ENCODE data around the gene SPDYE1. TPM values are rescaled to one million over a fixed set of nuclear protein-coding genes. Genes with fewer than 3 reads are reported as not detected.
"Not testable (repeated sequence)": the region's sequence is repeated elsewhere in the genome, so short reads cannot be mapped to it uniquely, and the experiment has no call there.

SPDYE1 gene
- total RNA-seq, 1 experiment from 2014 or later, result not detected

DNA sequence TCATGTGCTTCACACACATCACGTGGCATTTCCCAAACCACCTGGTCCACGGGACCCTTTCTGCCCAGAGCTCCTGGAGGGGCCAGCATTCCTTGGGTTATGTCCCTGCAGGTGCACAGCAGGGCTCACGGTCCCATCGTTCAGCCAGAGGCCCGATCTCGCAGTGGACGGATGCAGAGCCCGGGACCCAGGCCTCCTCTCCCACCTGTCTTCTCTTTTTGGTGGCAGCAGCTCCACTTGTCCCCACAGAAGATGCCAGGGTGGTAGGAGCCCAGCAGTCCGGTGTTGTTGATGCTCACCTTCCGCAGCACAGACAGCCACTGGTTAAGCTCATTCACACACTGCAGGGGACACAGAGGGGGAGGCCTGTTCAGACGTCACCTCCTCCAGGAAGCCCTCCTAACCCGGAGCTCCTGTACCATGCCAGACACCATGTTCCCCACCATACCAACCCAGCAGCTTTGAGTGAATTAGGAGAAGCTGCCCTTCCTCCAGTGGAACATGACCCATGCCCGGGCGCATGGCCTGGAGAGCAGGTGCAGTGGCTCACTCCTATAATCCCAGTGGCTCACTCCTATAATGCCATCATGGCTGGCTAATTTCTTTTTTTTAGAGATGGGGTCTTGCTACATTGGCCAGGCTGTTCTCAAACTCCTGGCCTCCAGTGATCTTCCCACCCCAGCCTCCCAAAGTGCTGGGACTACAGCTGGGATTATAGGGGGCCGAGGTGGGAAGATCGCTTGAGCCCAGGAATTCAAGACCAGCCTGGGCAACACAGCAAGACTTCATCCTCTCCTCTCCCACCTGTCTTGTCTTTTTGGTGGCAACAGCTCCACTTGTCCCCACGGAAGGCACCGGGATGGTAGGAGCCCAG lies 36.5 kb downstream of the SPDYE1 start:
- DNase-seq, result not testable (repeated sequence)

DNA sequence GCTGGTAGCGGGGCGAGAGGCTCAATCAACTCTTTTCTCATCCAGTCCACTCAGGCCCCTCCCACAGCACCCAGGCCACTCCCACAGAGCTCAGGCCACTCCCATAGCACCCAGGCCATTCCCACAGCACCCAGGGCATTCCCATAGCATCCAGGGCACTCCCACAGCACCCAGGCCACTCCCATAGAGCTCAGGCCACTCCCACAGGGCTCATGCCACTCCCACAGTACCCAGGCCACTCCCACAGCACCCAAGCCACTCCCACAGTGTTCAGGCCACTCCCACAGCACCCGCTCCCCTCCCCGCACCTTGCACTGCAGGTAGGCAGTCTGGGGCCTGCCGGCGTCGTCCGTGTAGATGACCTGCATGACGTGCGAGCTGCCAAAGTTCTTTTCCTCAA lies 38.7 kb downstream of the SPDYE1 start:
- H3K36me3 ChIP-seq, H3K4me3 ChIP-seq, H3K9me3 ChIP-seq, H3K27me3 ChIP-seq: not testable (repeated sequence)
- peak; percentile 9 for DNase-seq

More for the DNA sequence above, 36.5 kb downstream of the SPDYE1 start:
- H3K36me3 ChIP-seq, H3K27me3 ChIP-seq, H3K9me3 ChIP-seq, H3K4me3 ChIP-seq: not testable (repeated sequence)

DNA sequence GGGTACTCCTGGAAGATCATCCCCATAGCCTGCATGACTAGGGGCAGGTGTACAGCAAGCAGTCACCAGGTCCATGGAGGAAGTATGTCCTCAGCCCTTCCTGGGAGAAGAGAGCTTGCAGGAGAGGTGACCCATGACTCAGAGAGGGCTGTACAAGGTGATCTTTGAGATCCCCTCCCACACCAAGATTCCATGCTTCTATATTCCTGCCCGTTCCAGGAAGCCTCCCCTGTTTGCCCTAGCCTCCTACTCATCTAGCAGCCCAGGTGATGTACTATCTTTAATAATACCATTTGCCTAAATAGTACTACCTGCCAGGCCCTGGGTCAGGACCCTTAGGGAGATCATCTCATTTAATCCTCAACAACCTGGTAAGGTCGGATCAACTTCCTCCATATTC lies 40.3 kb downstream of the SPDYE1 start:
- not testable (repeated sequence) for H3K9me3 ChIP-seq, H3K27me3 ChIP-seq, DNase-seq, H3K36me3 ChIP-seq, H3K4me3 ChIP-seq

DNA sequence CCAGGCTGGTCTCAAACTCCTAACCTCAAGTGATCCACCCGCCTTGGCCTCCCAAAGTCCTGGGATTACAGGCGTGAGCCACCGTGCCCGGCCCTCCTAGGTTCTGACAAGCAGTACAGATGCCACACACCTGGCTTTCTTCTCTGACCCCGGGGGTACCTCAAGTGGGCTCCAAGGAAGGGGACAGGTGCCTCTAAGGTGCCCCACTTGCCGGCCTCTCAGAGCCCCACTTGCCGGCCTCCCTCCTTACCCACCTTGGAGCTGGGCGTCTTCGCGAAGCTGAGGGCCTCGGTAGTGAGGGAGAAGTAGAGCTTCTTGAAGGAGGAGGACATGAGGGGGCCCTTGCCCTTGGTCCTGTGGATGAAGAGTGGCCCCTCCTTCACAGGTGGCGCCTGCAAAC lies 40.9 kb downstream of the SPDYE1 start:
- not testable (repeated sequence) for DNase-seq, H3K36me3 ChIP-seq, H3K27me3 ChIP-seq, H3K9me3 ChIP-seq, H3K4me3 ChIP-seq

DNA sequence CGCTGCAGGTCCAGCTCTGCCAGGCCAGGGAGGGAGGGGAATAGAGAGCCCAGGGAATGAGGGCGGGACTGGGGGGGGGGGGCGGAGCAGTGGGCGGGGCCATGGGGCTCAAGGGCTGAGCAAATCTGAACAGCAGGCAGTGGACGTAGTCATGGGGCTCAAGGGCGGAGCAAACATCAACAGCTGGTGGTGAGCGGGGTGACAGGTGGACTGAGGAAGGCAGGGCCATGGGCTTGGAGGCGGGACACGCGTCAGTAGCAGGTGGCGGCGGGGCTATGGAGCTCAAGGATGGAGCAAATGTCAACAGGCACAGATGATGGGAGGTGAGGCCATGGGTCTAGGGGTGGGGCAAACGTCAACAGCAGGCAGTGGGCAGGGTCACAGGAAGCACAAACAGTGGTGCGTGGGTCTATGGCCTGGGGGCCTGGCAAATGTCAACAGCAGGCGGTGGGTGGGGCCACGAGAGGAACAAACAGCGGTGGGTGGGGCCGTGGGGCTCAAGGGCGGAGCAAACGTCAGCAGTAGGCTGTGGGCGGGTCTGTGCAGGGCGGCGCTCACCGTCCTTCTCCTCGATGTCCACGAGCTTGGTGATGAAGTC lies 41.4 kb downstream of the SPDYE1 start:
- peak; percentile 56 for DNase-seq

DNA sequence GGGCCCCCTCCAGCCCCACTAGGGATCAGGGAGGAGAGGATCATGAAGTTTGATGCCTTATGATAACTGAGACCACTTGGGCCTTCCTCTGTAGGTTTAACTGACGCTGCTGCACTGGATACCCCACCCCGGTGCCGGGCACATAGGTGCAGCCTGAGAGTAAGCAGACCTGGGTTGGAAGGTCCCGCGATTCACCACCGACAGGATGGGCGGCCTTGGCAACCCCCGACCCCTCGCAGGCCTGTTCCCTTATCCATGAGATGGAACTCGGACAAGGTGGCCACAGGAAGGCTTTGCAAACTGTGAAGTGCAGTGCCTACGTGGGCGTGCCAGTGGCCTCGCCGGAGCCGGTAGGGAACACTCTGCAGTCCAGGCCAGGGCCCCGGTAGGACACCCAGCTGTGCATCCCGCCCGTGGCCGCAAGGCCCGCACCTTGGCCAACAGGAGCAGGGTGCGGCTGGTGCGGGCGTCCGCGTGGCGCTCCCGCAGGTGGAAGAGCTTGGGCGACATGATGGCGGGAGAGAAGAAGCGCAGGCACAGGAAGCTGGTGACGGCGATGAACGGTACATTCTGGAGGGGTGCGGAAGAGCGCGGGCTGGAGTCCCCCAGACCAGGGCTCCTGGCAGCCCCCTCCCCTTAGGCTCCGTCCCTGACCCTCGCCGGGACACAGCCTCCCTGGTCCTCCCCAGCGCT lies 42.2 kb downstream of the SPDYE1 start:
- not testable (repeated sequence) for H3K9me3 ChIP-seq, DNase-seq, H3K4me3 ChIP-seq, H3K36me3 ChIP-seq, H3K27me3 ChIP-seq

More for the DNA sequence above, 41.4 kb downstream of the SPDYE1 start:
- not testable (repeated sequence) for H3K36me3 ChIP-seq, H3K9me3 ChIP-seq, H3K4me3 ChIP-seq, H3K27me3 ChIP-seq

DNA sequence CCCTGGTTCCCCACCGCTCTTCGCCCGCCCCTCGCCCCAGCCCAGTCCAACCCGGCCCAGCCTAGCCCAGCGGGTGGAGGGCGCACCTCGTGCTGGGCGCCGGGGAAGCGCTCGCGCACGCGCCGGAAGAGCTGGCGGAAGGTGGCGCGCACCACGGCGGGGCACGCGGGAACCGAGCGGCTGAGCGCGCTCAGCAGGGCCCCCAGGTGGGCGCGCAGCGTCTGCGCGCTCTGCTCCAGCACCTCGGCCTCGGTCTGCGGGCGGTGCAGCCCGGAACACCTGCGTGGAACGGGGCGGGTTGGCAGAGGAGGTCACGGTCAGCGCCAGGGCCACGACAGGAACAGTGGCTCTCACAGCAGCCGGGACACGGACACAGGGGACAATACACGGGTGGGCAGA lies 42.8 kb downstream of the SPDYE1 start:
- not testable (repeated sequence) for DNase-seq, H3K4me3 ChIP-seq, H3K9me3 ChIP-seq, H3K27me3 ChIP-seq, H3K36me3 ChIP-seq

DNA sequence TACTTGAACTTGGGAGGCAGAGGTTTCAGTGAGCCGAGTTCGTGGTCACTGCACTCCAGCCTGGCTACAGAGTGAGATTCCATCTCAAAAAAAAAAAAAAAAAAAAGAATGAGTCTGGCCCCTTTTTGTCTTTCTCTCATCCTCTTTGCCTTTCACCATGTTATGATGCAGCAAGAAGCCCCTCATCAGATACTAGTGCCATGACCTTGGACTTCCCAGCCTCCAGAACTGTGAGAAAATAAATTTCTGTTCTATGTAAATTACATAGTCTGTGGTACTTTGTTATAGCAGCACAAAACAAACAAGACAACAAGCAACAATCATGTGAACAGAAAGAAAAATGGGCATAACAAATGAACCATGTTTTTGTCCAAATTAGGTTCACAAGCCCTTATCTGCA lies 44.5 kb downstream of the SPDYE1 start:
- peaks cover 16% of the 10 kb centered on the region for H3K36me3 ChIP-seq
- H3K9me3 ChIP-seq, result no peaks in the 10 kb centered on the region
- no peak overlapping the region for H3K4me3 ChIP-seq
- no peaks in the 10 kb centered on the region for H3K27me3 ChIP-seq
- DNase-seq, result no peak

DNA sequence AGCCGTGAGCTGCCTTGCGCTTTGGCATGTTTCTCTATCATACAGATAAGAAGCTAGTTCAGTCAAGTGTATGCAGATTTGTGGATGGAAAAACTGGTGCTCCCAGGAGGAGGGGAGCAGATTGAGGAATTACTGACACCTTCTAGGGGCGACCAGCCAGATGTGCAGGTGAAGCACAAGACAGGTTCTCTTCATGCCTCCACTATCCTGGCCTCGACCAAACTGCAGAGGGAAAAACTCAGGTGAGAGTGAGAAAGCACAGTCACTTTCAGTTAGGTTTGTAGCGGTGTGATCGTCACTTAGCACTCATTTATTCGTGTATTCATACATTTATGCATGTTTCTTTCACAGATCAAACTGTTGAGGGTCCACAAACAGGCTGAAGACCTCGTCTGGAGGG lies 46.2 kb downstream of the SPDYE1 start:
- Histone ChIP-seq H3K9me3 (no peaks in the 10 kb centered on the region), H3K27me3 (no peaks in the 10 kb centered on the region), H3K4me3 (peak overlapping the region; percentile 73), H3K36me3 (peaks cover 25% of the 10 kb centered on the region)
- DNase-seq, result no peak

DNA sequence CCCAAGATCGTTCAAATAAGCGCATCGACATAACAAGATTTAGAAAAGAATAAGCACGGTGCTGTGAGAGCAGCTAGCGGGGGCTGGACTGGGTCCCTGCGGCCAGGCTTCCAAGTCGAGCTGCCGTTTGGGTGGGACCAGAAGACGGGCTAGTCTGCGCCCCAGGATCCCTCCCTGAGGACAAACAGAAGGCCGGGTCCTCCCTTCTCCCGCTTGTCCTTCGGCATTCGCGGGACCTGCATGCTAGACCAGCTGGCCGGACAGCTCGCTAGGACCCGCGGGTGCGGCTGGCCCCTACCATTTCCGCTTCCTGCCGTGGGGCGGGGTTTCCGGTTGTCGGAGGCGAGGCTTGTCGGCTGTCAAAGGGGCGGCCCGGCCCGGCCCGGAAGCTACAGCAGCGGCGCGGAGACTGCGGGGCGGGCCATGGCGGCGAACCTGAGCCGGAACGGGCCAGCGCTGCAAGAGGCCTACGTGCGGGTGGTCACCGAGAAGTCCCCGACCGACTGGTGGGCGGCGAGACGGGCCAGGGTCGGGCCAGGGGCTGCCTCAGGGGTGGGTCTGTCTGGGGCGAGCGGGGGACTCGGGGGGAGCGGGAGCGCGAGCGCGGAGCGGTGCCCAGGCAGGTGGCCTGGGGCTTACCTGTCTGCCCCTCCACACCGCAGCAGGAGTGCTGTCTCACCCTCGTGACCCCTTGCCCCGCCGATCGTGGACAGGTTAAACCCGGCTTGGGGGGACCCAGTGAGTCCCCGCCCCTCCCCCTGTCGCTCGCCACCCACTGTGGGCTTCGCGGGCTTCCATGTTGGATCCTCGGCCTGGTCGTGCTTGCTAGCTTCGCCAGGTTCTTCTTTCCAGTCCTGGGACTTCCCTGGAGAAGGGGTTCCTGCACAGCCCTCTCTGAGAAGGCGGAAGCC lies 46.9 kb downstream of the SPDYE1 start, which contains the start of gene DBNL:
TSS of gene DBNL (plus strand) at position 388 of the 911 bp plus-strand sequence. CDS start at position 424, 36 bp downstream.
- peak; percentile 95 for DNase-seq
- Histone ChIP-seq H3K36me3 (peaks cover 29% of the 10 kb centered on the region), H3K4me3 (peak within 1 kb of the TSS; percentile 73), H3K27me3 (no peaks in the 10 kb centered on the region), H3K9me3 (no peaks in the 10 kb centered on the region)

DNA sequence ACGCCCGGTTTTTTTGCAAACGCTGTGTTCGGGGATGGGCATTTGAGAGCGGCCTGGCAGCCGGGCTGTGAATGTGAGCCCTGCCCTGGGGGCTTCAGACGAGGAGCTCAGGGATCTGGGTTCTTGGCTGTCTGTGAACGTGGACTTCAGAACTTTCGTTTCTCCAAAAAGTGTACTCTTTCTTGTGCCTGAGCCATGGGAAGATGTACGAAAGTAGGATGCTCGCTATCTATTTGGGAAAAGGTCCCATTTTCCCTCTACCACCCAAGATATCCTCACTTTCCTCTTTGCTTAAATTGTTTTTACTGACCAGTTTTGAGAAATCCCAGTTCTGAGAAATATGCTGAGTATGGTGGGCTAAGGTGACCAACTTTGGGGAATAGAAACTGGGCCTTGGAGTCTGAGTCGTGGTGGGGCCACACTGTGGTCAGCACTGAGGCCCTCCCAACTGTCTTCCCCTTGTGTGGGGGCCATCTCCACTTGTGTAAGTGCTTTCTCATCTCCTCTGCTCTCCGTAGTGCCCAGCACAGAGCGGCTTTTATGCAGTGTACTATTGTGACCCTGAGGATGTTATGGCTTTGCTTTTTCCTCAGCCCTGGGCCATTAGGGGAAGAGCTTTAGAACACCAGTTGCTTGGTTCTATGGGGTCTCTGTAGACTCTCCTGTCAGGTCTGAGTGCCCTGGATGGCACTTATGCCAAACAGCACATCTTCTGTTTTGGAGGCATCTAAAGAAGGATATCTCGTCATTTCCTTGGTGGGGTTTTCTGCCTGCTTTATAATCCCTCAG lies 47.7 kb downstream of the SPDYE1 start:
- H3K27me3 ChIP-seq, result no peaks in the 10 kb centered on the region
- DNase-seq, result peak; percentile 58
- peaks cover 37% of the 10 kb centered on the region for H3K36me3 ChIP-seq
- H3K9me3 ChIP-seq, result no peaks in the 10 kb centered on the region
- peak overlapping the region; percentile 73 for H3K4me3 ChIP-seq

DNA sequence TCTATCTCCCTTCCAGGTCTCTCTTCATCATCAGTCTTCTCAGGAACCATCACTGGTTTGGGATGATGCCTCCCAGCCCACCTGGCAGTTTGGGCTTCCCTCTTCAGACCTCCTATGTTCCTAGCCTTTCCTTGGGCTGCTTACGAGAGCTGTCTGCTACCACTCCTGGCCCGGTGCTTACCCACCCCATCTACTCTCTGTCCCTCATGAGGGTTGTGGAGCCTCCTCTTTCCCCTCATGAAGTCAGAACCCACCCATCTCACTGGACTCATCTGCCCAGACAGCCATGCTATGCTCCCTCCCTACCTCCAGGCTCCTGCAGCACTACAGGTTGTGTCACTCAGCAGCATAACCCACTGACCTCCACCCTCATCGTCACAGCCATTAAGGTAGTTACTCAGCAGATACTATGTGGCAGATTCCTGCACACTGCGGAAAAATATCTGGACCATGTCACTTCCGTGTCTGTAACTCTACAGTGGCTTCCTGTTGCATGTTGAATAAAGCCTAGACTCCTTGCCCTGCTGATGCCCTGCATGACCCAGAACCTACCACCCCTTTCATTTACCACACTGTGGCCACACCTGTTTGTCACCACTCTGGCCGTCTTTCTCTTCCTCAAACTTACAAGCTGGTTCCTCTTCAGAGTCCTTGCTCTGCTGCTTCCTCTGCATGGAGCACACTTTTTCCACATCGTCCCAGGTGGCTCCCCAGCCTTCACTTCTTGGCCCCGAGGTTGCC lies 48.8 kb downstream of the SPDYE1 start:
- no peaks in the 10 kb centered on the region for H3K27me3 ChIP-seq
- no peaks in the 10 kb centered on the region for H3K9me3 ChIP-seq
- no peak for DNase-seq
- peaks cover 46% of the 10 kb centered on the region for H3K36me3 ChIP-seq
- no peak overlapping the region for H3K4me3 ChIP-seq

DNA sequence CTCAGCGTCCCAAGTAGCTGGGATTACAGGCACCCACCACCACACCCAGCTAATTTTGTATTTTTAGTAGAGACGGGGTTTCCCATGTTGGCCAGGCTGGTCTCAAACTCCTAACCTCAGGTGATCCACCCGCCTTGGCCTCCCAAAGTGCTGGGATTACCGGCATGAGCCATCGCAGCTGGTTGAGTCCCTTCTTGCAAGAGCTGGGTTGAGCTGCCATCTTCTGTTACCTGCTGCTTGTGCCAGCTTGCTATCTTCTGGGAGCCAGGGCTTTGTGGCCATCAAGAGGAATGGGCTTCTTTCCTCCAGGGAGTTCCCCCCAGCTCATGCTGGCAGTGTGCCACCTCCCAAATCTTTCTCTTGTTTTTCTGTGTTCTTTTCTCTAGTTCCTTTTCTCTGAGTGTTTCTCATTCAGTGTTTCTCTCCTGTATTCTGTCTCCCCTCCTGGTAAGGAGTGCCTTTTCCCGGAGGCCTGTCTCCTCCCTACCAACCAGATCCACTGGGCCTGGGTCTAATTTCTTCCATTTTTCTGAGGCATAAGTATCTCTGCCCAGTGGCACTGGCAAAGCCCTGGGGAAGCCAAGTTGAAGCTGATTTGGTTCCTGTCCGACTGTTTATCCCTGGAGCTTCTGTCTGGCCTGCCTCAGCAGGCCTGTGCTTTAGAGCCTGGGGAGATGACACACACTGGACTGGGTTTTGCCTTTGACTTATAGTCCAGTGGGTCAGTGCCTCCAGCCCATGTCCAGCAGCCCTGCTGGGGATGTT lies 50.5 kb downstream of the SPDYE1 start:
- Histone ChIP-seq H3K36me3 (peaks cover 55% of the 10 kb centered on the region), H3K9me3 (no peaks in the 10 kb centered on the region), H3K4me3 (no peak overlapping the region), H3K27me3 (no peaks in the 10 kb centered on the region)
- no peak for DNase-seq

DNA sequence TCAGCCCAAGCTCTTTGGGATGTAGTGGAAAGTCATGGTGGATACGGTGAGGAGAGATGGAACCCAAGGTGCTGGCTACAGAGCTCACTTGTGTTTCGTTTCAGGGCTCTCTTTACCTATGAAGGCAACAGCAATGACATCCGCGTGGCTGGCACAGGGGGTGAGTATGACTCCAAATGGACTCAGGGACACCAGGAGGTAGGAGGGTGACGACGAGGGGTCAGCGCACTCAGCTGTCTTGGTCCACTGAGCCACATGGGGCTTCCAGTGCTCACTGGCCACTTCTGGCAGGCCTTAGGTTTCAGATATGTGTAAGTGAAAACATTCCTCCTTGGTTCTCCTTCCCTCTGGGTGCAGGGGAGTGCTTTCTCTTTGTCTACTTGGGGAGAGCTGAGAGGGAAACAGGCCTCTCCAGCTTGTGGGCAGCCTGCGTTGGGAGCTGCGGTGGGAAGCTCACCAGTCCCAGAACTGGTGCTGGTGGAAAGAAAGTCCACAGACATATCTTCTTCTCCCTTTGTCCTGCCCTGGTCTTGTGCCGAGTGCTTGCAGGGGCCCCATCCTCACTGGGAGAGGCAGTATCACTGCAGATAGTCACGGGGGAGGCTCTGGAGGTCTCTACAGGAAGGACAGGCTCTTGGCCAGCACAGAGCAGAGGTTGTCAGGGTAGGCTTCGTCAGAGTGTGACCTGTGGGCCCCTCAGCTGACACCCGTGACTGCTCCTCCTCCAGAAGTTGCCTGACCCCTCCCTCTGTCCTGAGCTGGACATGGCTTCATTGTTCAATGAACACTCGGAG lies 52.6 kb downstream of the SPDYE1 start:
- Histone ChIP-seq H3K36me3 (peaks cover 73% of the 10 kb centered on the region), H3K4me3 (no peak overlapping the region), H3K27me3 (no peaks in the 10 kb centered on the region), H3K9me3 (no peaks in the 10 kb centered on the region)
- no peak for DNase-seq
